T-helper 1 cell treated with Interleukin-12 subunit alpha and Interleukin-12 subunit beta and Interleukin-4 antibody, amounts not matched to agents 30 μg/mL and 1 μg/mL, for 36 hours (primary cell): Measurements from ENCODE around the gene COL4A2.

Experiments
- H3K27ac Mint-ChIP-seq: one replicate; pipeline ENCODE4 v1.8.0; 2021; ENCODE audit warnings: mild to moderate bottlenecking, mixed read lengths
- H3K27me3 Mint-ChIP-seq: one replicate; pipeline ENCODE4 v1.8.0; 2021; ENCODE audit warnings: low read depth, mixed read lengths
- H3K36me3 Mint-ChIP-seq: one replicate; pipeline ENCODE4 v1.8.0; 2021; ENCODE audit warnings: low read depth, mixed read lengths
- H3K4me1 Mint-ChIP-seq: one replicate; pipeline ENCODE4 v1.8.0; 2021; ENCODE audit warnings: low read depth, mixed read lengths
- H3K4me3 Mint-ChIP-seq: one replicate; pipeline ENCODE4 v1.8.0; 2021; ENCODE audit warnings: mild to moderate bottlenecking, moderate library complexity, mixed read lengths
- H3K9me3 Mint-ChIP-seq: one replicate; pipeline ENCODE4 v1.8.0; 2021; ENCODE audit warnings: mixed read lengths

Gene COL4A2

DNA sequence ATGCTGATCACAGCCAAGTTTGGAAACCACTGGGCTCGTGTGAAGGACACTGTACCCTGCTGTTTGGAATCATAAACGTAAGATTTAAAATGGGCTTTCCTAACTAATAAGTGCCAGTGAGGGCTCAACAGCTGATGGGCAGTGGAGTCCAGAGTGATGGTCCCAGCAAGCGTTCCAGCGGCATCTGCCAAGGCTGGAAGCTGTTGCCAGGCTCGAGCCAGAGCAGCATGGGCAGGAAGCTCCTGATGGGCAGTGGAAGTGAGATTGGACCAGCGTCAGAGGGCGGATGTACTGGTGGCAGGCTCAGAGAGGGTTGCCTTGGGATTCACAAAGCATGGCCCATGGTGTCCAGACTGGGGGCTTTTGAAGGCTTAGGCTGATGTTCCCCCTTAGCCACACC, 30.2 kb downstream of the COL4A2 start:
- H3K27me3 Mint-ChIP-seq = peaks cover 33% of the 10 kb centered on the region
- H3K36me3 Mint-ChIP-seq = peaks cover 2% of the 10 kb centered on the region
- H3K4me3 Mint-ChIP-seq = no peak overlapping the region
- H3K27ac Mint-ChIP-seq = no peak overlapping the region
- peaks cover 7% of the 10 kb centered on the region for H3K9me3 Mint-ChIP-seq
- H3K4me1 Mint-ChIP-seq = peaks cover 23% of the 10 kb centered on the region

DNA sequence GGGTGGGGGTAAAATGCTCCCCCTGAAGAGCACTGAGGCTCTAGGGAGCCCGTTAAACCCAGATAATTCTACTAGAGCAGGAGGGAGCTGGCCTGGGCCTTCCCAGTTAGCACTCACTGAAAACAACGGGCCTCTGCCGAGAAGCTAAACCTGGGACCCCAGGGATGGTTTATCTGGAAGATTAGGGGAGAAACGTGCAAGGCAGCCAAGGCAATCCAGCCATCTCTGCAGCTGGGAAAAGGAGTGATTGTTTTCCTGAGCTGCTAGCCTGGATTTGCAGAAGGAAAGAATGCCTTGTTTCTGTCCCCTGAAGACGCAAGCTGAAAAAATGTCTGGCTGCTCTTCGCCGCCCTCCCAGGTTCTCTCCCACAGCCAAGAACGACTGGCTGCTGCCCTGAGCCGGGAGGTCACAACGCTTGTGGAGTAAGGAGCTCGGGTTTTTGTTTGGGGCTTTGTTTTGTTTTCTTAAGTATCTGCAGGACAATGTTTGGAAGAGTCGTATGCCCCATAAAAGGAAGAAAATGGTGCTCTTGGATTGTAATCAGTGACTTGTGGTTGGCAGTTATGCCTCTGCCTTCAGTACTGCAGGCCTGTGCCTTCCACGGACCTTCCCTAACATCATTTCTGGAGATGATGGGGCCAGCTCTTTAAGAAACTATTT, 31.5 kb downstream of the COL4A2 start:
- Mint-ChIP-seq H3K36me3 (peaks cover 2% of the 10 kb centered on the region), H3K27ac (no peak overlapping the region), H3K9me3 (peaks cover 7% of the 10 kb centered on the region), H3K4me3 (no peak overlapping the region), H3K4me1 (peaks cover 23% of the 10 kb centered on the region), H3K27me3 (peaks cover 37% of the 10 kb centered on the region)

DNA sequence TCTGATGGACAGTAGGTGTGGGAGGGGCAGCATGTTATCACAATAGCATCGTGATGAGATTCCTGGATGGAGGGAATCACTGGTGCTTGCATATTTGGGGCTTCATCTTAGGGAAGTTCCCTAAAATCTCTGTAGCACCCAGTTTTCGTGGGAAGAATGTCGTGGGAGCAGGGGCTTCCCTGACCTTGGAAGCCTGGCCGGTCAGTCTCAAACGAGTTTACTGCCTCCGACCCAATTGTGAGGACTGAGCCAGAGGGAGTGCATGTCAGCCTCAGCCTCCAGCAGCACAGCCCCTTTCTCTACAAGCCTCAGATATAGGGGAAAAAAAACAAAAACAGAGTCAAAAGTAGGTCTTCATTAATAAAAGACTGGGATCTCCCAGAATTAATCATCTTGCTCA, 32.2 kb downstream of the COL4A2 start:
- Mint-ChIP-seq H3K9me3 (peaks cover 7% of the 10 kb centered on the region), H3K27me3 (peaks cover 44% of the 10 kb centered on the region), H3K36me3 (peaks cover 2% of the 10 kb centered on the region), H3K4me3 (no peak overlapping the region), H3K27ac (no peak overlapping the region), H3K4me1 (peaks cover 23% of the 10 kb centered on the region)

DNA sequence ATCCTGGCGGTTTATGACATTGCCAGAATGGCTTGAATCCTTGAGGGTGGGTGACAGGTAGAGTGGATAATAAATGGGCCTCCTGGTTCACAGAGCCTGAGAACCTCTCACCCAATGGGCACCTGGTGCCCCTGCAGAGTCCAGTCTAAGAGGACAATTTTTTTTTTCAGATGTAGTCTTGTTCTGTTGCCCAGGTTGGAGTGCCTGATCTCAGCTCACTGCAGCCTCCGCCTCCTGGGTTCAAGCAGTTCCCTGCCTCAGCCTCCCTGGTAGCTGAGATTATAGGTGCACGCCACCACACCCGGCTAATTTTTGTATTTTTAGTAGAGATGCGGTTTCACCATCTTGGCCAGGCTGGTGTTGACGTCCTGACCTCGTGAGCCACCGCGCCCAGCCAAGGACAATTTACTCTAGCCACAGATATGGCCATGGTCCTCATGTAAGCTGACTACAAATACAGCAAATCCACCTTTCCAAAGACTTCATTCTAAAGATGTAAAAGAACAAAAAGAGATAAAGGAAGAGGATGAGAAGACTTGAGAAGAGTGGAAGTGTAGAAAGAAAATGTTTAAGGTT, 33.0 kb downstream of the COL4A2 start:
- peaks cover 41% of the 10 kb centered on the region for H3K27me3 Mint-ChIP-seq
- peaks cover under 1% of the 10 kb centered on the region for H3K9me3 Mint-ChIP-seq
- peaks cover 23% of the 10 kb centered on the region for H3K4me1 Mint-ChIP-seq
- peak overlapping the region; percentile 66 for H3K27ac Mint-ChIP-seq
- peaks cover 2% of the 10 kb centered on the region for H3K36me3 Mint-ChIP-seq
- H3K4me3 Mint-ChIP-seq = peak overlapping the region; percentile 52

DNA sequence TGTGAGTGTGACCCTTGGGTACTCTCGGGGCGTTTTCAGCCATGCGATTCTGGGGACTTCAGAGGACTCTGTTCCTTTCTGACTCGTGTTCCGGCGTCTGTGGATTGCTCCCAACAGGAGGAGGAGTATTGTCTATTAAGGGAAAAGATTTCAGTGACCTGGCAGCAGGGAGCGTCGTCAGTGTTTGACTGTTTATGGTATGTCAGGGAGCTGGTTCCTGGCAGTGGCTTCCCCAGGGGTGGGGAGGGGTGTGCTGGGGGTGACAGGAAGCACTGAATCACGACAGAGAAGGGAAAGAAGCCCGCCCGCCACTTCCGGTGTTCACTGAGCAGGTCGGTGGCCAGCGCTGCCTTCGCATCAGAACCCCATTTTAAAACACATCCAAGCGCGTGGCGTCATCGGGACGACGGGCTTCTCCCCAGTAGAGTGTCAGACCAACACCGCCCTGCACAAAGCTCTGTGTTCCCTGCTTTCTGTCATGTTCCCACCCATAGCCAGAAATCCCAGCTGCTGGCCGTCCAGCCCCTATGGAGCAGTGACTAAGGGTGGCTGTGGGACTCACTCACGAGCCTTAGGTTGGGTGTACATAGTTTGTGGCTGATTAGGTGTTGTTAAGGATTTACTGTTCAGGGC, 33.8 kb downstream of the COL4A2 start:
- H3K4me3 Mint-ChIP-seq = peak overlapping the region; percentile 52
- H3K27me3 Mint-ChIP-seq = peaks cover 37% of the 10 kb centered on the region
- H3K36me3 Mint-ChIP-seq = peaks cover 2% of the 10 kb centered on the region
- H3K9me3 Mint-ChIP-seq = no peaks in the 10 kb centered on the region
- peaks cover 23% of the 10 kb centered on the region for H3K4me1 Mint-ChIP-seq
- H3K27ac Mint-ChIP-seq = peak overlapping the region; percentile 66

DNA sequence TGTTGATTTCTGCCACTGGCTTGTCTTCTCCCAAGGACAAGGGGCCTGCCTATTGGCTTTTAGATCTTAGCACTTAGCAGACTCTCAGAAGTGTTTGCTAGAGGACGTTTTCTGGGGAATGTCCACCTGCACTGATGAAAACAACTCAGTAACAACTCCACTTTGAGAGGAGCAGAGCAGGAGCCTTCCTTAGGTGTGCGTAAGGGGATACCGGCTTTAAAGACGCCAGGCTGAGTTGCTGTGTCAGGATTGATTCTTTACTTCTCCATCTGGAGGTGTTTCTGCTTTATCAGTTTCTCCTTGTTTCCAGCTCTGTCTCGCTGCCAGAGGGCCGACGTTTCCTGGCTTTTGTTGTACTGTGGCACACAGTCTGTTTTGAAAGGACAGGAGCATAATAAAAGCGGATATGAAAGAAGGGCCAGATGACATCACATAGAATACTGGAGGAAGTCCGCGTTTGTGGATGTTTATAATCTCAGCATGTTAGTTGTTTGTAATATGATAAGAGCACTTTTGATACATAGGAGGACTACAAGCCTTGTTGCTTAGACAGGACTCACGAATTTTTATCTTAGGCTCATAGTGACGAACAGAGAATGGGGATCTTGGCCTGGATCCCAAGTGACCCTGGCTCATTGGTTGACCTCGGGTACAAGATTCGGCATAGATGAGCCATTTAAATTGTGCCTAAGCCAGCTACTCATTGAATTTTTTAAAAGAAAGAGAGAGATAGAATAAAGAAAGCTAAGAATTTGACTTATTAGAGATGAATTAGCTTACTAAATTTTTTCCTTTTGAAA, 34.6 kb downstream of the COL4A2 start:
- no peaks in the 10 kb centered on the region for H3K9me3 Mint-ChIP-seq
- peaks cover 2% of the 10 kb centered on the region for H3K36me3 Mint-ChIP-seq
- peaks cover 23% of the 10 kb centered on the region for H3K4me1 Mint-ChIP-seq
- H3K27me3 Mint-ChIP-seq = peaks cover 37% of the 10 kb centered on the region
- peak overlapping the region; percentile 10 for H3K4me3 Mint-ChIP-seq
- H3K27ac Mint-ChIP-seq = peak overlapping the region; percentile 55

DNA sequence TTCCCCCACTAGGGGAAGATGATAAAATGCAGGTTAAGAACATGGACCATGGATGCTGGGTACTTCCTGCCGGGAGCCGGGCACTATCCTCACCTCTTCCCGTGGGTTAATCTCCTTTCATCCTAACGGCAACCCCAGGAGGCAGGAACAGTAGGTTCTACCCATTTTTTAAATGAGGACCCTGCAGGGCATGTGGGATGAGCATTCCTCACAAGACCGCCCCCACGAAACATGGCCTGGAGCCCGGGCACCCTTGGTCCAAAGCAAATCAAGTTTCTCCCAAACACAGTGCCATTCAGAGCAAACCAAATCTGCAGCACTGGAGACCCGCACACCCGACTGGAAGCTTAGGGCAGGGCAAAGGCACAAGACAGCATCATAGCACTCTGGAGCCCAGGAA, 35.4 kb downstream of the COL4A2 start:
- Mint-ChIP-seq H3K4me1 (peaks cover 23% of the 10 kb centered on the region), H3K4me3 (no peak overlapping the region), H3K9me3 (no peaks in the 10 kb centered on the region), H3K36me3 (peaks cover 2% of the 10 kb centered on the region), H3K27ac (no peak overlapping the region), H3K27me3 (peaks cover 37% of the 10 kb centered on the region)

DNA sequence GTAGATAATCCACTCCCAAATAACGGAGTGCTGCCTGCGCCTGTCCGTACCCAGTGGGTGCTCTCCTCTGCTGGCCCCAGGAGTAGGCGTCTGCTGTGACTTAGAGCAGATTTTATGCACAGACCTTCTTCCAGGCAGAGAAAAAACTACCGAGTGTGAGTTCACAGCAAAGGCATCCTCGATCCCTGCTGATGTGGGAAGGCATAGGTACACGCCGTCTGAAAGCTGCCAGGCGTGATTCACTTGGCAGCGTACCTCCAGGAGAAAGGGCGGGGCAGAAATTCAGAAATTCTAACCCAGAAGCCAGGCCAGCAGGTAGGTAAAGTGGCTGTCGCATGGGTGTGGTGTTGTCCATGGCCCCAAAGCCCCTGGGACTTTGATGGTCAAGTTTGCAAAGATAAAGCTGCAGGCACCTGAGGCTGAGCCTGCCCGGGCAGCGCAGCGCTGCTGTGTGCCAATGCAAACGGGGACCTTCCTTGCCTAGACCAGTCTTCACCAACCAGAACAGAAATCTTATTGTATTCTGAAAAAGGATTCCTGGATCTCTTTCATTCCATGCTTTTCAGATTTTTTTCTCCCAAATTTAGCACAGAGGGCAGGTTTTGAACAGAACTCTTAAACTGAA, 36.3 kb downstream of the COL4A2 start:
- peaks cover 37% of the 10 kb centered on the region for H3K27me3 Mint-ChIP-seq
- H3K9me3 Mint-ChIP-seq = no peaks in the 10 kb centered on the region
- no peak overlapping the region for H3K27ac Mint-ChIP-seq
- H3K36me3 Mint-ChIP-seq = peaks cover 2% of the 10 kb centered on the region
- H3K4me1 Mint-ChIP-seq = peaks cover 23% of the 10 kb centered on the region
- H3K4me3 Mint-ChIP-seq = no peak overlapping the region

DNA sequence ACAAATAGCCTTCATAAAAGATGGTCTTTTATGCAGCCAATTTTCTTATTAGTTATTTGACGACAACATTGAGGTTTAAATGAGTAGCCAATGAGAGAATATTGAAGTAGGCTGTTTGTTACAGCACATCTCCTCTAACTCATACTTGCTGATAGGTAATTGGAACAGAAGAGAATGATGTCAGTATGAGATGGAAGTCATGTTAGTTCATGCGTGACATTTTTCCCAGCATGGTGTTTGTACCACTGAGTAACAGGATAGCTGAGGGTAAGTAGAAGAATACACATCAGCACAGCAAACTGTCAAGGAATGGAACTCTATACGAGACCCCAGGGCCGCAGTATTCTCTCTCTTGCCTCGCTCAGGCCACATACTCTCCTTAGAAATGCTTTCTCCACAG, 37.2 kb downstream of the COL4A2 start:
- H3K36me3 Mint-ChIP-seq = peaks cover 2% of the 10 kb centered on the region
- H3K27ac Mint-ChIP-seq = no peak overlapping the region
- no peak overlapping the region for H3K4me3 Mint-ChIP-seq
- H3K27me3 Mint-ChIP-seq = peaks cover 40% of the 10 kb centered on the region
- H3K4me1 Mint-ChIP-seq = peaks cover 20% of the 10 kb centered on the region
- H3K9me3 Mint-ChIP-seq = no peaks in the 10 kb centered on the region

DNA sequence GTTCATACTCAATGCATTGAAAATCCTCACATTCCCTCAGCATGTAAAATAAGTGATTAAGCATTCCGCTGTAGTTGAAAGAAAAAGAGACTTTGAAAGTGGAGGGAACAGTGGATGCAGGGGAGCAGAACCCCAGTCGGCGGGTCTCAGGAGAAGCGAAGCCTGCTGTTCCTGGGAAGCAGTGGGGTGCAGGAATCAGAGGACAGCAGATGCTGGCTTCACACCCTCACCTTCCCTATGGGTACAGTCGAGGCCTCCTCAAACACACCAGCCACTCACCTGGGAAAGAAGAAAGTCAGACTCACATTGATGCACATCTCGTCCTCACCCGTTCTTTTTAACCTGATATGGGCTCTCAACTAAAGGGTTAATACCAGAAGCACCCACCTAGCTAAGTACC, 38.2 kb downstream of the COL4A2 start:
- no peak overlapping the region for H3K27ac Mint-ChIP-seq
- H3K9me3 Mint-ChIP-seq = no peaks in the 10 kb centered on the region
- H3K27me3 Mint-ChIP-seq = peaks cover 45% of the 10 kb centered on the region
- H3K4me1 Mint-ChIP-seq = peaks cover 17% of the 10 kb centered on the region
- peaks cover 2% of the 10 kb centered on the region for H3K36me3 Mint-ChIP-seq
- H3K4me3 Mint-ChIP-seq = no peak overlapping the region

DNA sequence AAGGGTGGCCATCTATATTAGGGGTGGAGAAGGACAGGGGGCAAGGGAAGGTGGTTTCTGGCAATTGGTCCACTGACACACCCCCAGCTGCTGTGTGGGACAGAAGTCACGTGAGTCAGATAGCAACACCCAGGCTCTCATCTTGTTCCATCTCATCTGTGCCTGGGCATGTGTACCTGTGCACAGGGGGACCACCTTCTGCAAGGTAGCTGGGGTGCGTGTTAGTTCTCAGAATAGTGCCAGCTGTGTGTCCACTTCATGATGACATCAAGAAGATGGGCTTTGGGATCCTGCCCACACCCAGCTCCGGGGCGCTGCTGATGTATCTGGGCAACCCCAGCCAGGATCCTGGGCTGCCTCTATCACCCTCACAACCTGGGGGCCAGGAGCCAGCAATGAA, 38.6 kb downstream of the COL4A2 start:
- H3K4me1 Mint-ChIP-seq = peaks cover 13% of the 10 kb centered on the region
- H3K27ac Mint-ChIP-seq = no peak overlapping the region
- no peak overlapping the region for H3K4me3 Mint-ChIP-seq
- H3K9me3 Mint-ChIP-seq = no peaks in the 10 kb centered on the region
- peaks cover 2% of the 10 kb centered on the region for H3K36me3 Mint-ChIP-seq
- H3K27me3 Mint-ChIP-seq = peaks cover 41% of the 10 kb centered on the region

DNA sequence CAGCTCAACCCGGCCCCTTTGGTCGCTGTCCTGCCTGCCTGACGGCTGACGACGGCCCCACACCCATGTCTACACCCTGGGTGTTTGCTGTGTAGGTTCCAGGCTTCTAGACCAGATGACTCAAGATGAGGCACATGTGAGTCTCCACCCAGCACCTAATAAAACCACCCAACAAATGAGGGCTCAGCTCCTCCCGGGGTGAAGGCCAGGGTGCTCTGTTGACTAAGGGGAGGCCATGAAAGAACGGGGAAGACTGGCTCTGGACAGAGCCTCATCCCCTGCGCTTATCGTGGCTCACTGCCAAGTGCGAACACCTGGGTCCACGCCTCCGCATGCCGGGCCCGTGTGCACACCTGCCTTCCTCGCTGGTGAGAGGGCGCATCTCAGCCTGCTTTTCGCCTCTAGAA, 39.6 kb downstream of the COL4A2 start:
- H3K4me3 Mint-ChIP-seq = no peak overlapping the region
- no peaks in the 10 kb centered on the region for H3K9me3 Mint-ChIP-seq
- no peak overlapping the region for H3K27ac Mint-ChIP-seq
- peaks cover under 1% of the 10 kb centered on the region for H3K36me3 Mint-ChIP-seq
- peaks cover 39% of the 10 kb centered on the region for H3K27me3 Mint-ChIP-seq
- H3K4me1 Mint-ChIP-seq = peaks cover 3% of the 10 kb centered on the region

DNA sequence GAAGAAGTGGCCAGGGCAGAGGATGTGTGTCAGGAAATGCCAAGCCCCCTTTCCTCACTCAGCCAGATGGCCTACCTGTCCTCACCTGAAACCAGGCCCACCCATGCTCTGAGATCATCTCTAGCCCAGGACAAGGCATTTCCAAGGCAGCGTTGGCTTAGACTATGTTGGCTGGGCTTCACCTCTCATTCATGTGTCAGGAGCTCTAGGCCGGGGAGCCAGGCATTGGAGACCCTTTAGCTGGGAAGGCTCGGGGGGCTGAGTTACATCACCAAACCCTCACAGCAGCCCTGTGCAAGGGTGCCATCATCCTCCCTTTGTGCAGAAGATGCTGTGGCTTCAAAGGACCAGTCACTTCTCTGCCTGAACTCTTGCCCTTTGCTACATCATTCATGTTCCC, 40.0 kb downstream of the COL4A2 start:
- no peaks in the 10 kb centered on the region for H3K36me3 Mint-ChIP-seq

DNA sequence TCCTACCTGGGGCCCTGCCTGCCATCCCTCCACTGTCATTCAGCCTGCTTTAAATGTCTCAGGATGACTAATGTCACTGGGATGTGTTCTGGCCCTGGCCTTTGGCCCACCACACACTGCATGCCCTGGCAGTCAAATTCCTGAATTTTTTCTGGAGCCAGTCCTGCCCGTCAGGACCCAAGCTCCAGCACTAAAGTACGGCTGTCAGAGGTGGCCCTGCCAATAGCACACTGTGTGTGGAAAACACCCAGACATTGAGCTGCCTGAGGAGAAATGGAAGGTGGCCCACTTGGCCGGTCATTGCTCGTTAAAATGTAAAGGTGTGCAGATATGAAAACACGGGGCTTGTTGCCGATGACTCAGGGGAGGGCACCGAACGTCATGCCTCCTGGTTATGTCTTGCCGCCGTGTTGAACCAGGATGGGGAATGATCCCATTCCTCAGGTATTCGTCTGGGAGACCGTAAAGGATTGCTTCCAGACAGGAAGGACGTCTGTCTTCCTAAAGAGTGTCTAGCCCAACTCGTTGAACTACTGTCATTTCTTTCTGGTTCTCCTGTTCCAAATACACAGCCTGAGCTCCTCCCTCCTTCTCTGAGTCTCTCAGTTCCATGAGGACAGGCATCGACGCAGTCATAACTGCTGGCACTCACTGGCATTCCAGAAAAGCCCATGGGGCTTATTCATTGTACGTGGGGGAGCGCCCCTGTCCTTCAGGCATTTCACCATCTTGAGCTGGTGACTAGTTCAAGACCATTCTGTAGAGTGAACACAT, 40.6 kb downstream of the COL4A2 start:
- no peaks in the 10 kb centered on the region for H3K36me3 Mint-ChIP-seq
- H3K27me3 Mint-ChIP-seq = peaks cover 33% of the 10 kb centered on the region
- no peak overlapping the region for H3K4me3 Mint-ChIP-seq
- no peak overlapping the region for H3K27ac Mint-ChIP-seq
- H3K9me3 Mint-ChIP-seq = no peaks in the 10 kb centered on the region
- no peaks in the 10 kb centered on the region for H3K4me1 Mint-ChIP-seq

More for the DNA sequence above, 40.0 kb downstream of the COL4A2 start:
- H3K4me1 Mint-ChIP-seq = no peaks in the 10 kb centered on the region
- no peaks in the 10 kb centered on the region for H3K9me3 Mint-ChIP-seq
- no peak overlapping the region for H3K4me3 Mint-ChIP-seq
- H3K27me3 Mint-ChIP-seq = peaks cover 35% of the 10 kb centered on the region
- H3K27ac Mint-ChIP-seq = no peak overlapping the region
